Measurements from ENCODE around the gene PRKG1. TPM values are rescaled to one million over a fixed set of nuclear protein-coding genes. Genes with fewer than 3 reads are reported as not detected.

PRKG1 gene
- total RNA-seq, 1 experiment from 2014 or later = 10.4 TPM

DNA sequence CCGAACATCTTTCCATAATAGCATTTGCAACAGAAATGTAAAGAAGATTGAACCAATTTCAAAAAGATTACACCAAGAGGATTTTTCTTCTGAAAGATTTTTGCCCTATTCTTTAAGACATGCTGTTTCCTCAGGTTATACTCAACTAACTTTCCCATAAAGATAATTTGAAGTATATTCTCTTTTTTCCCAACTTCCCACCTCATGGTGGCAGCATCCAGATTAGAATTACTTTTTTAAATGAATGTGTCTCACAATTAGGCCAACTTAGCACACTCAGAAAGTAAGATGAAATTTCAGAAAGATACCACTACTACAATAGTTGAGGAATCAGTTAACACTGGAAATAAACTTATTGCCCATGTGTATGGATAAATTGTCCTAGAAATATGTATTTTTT lies 803.3 kb downstream of the PRKG1 start:
- H2BK20ac ChIP-seq (ENCODE audit: low read depth, low read length, poor library complexity, severe bottlenecking) = no peak overlapping the region
- no peak overlapping the region for H2BK5ac ChIP-seq (ENCODE audit: insufficient read length, low read length)
- no peak overlapping the region for H2AK5ac ChIP-seq (ENCODE audit: insufficient read length, low read length)
- 0 out of 2 replicates have a peak, but pooled peaks cover 2% of the 10 kb centered on the region for H3K4me1 ChIP-seq (ENCODE audit: insufficient read depth, low read length)
- Mint-ChIP-seq H3K27ac (no peak overlapping the region), H3K27me3 (ENCODE audit: low read depth) (no peaks in the 10 kb centered on the region), H3K4me1 (peaks cover 19 to 25% of the 10 kb centered on the region in 2 experiments), H3K9me3 (peaks cover 0 to 4% of the 10 kb centered on the region in 2 experiments; a peak in 2 of 5 replicates), H3K4me3 (no peak overlapping the region), H3K36me3 (ENCODE audit: insufficient read depth in 1 of 3, low read depth in 3 of 3) (peaks cover 0 to 2% (median 0%) of the 10 kb centered on the region in 3 experiments; a peak in 3 of 7 replicates)
- H3K56ac ChIP-seq (ENCODE audit: insufficient read length, low read depth, low read length) = no peak overlapping the region
- H3K18ac ChIP-seq (ENCODE audit: insufficient read length, low read depth, low read length) = no peak overlapping the region
- H3K4me2 ChIP-seq (ENCODE audit: insufficient read depth, insufficient read length, low read length) = no peak overlapping the region
- DNase-seq = no peak
- no peaks in the 10 kb centered on the region for H3K27me3 ChIP-seq (ENCODE audit: insufficient read depth, low read length)
- H3K4ac ChIP-seq (ENCODE audit: low read depth, low read length) = no peak overlapping the region
- H3K27ac ChIP-seq (ENCODE audit: insufficient read length, low read depth, low read length) = no peak overlapping the region
- WGBS (ENCODE audit: extremely low coverage, insufficient read length, low lambda C conversion rate) = no CpG with 5 or more reads among the region's 1 CpG
- H3K9ac ChIP-seq (ENCODE audit: extremely low read depth, insufficient read length, low read length) = no peak overlapping the region
- H2AFZ ChIP-seq (ENCODE audit: low read length) = no peak overlapping the region
- H2BK12ac ChIP-seq (ENCODE audit: insufficient read length, low read depth, low read length) = no peak overlapping the region
- no peaks in the 10 kb centered on the region for H4K20me1 ChIP-seq (ENCODE audit: control insufficient read depth, insufficient read depth, insufficient read length)
- no peaks in the 10 kb centered on the region for H3K79me2 ChIP-seq (ENCODE audit: insufficient read depth, low read length)
- no peak overlapping the region for H3T11ph ChIP-seq (ENCODE audit: low read length)
- no peaks in the 10 kb centered on the region for H3K79me1 ChIP-seq (ENCODE audit: insufficient read depth, low read depth, low read length, poor library complexity, severe bottlenecking)
- TF ChIP-seq, protein P1, sequence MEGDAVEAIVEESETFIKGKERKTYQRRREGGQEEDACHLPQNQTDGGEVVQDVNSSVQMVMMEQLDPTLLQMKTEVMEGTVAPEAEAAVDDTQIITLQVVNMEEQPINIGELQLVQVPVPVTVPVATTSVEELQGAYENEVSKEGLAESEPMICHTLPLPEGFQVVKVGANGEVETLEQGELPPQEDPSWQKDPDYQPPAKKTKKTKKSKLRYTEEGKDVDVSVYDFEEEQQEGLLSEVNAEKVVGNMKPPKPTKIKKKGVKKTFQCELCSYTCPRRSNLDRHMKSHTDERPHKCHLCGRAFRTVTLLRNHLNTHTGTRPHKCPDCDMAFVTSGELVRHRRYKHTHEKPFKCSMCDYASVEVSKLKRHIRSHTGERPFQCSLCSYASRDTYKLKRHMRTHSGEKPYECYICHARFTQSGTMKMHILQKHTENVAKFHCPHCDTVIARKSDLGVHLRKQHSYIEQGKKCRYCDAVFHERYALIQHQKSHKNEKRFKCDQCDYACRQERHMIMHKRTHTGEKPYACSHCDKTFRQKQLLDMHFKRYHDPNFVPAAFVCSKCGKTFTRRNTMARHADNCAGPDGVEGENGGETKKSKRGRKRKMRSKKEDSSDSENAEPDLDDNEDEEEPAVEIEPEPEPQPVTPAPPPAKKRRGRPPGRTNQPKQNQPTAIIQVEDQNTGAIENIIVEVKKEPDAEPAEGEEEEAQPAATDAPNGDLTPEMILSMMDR (conservative IDR thresholded peaks at IDR 0.05) = no peak
- no peak overlapping the region for H4K91ac ChIP-seq (ENCODE audit: insufficient read length, low read depth, low read length)
- H4K8ac ChIP-seq (replicated peaks; ENCODE audit: insufficient read length, low read depth, low read length) = no peak overlapping the region
- H2BK15ac ChIP-seq (ENCODE audit: low read depth, low read length) = no peak overlapping the region
- no peaks in the 10 kb centered on the region for H3K23me2 ChIP-seq (ENCODE audit: insufficient read length, low read depth, low read length, poor library complexity, severe bottlenecking)
- no peak overlapping the region for H2BK120ac ChIP-seq (ENCODE audit: low read depth, low read length, poor library complexity, severe bottlenecking)
- H3K23ac ChIP-seq (ENCODE audit: insufficient read length, low read depth, low read length) = no peak overlapping the region
- no peak overlapping the region for H4K5ac ChIP-seq (ENCODE audit: insufficient read length, low read depth, low read length)
- no peaks in the 10 kb centered on the region for H3K9me3 ChIP-seq (ENCODE audit: control insufficient read depth, low read depth, low read length)
- H3K14ac ChIP-seq (ENCODE audit: insufficient read depth, low read length) = no peak overlapping the region

Measured in H9 (cell line).